AG10803 (cell line): ENCODE measurements around the gene HSPB1.

Experiments used
- DNase-seq: peaks from one replicate; pipeline ENCODE4 v3.0.0; 2010; ENCODE audit warnings: low read depth
- H3K4me3 ChIP-seq: 2 replicates; pipeline ENCODE4 v1.5.1; 2011; ENCODE audit warnings: mild to moderate bottlenecking, low read length, control low read depth
- CTCF ChIP-seq: conservative IDR thresholded peaks from 2 replicates; pipeline ENCODE4 v1.5.1; 2011; ENCODE audit warnings: mild to moderate bottlenecking, low read length, control low read depth, inconsistent platforms

HSPB1 gene

DNA sequence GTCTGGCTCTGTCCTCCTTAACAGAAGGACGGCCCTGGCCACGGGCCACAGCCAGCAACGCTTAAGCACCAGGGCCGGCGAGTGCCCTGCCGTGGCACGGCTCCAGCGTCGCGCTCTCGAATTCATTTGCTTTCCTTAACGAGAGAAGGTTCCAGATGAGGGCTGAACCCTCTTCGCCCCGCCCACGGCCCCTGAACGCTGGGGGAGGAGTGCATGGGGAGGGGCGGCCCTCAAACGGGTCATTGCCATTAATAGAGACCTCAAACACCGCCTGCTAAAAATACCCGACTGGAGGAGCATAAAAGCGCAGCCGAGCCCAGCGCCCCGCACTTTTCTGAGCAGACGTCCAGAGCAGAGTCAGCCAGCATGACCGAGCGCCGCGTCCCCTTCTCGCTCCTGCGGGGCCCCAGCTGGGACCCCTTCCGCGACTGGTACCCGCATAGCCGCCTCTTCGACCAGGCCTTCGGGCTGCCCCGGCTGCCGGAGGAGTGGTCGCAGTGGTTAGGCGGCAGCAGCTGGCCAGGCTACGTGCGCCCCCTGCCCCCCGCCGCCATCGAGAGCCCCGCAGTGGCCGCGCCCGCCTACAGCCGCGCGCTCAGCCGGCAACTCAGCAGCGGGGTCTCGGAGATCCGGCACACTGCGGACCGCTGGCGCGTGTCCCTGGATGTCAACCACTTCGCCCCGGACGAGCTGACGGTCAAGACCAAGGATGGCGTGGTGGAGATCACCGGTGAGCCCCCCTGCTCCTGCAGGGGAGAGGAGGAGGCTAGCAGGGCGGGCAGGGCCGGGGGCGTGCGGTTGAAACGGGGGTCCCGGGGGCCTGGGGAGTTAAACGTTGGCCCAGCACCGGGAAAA lies at the start of gene HSPB1:
TSS of gene HSPB1 (plus strand) at position 327 of the 855 bp plus-strand sequence. CDS start at position 367, 40 bp downstream.
- DNase-seq = peak; percentile 90
- peak within 1 kb of the TSS; percentile 91 for H3K4me3 ChIP-seq
- no peak for TF ChIP-seq CTCF

DNA sequence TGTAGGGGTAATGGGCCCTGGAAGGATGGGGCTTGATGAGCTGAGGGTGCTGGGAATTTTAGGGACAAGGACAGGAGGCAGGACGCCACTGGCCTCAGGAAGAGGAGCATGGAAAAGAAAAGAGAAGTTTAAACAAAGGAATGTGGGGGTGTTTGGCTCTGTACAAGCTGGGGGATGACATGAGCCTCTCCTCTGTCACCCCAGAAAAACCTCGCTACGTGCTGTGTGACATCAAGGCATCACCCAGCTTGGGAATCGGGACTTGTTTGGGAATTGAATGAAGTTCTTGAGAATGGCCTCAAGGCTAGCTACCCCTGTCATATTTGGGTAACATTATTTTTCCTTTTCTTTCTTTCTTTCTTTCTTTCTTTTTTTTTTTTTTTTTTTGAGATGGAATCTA lies 47.7 kb upstream of the HSPB1 start:
- TF ChIP-seq CTCF = no peak
- no peak overlapping the region for H3K4me3 ChIP-seq
- DNase-seq = no peak

GRCh38 chr7:76257973-76258372 lies 44.5 kb upstream of the HSPB1 start:
- no peak overlapping the region for H3K4me3 ChIP-seq
- DNase-seq = no peak
- no peak for TF ChIP-seq CTCF

DNA sequence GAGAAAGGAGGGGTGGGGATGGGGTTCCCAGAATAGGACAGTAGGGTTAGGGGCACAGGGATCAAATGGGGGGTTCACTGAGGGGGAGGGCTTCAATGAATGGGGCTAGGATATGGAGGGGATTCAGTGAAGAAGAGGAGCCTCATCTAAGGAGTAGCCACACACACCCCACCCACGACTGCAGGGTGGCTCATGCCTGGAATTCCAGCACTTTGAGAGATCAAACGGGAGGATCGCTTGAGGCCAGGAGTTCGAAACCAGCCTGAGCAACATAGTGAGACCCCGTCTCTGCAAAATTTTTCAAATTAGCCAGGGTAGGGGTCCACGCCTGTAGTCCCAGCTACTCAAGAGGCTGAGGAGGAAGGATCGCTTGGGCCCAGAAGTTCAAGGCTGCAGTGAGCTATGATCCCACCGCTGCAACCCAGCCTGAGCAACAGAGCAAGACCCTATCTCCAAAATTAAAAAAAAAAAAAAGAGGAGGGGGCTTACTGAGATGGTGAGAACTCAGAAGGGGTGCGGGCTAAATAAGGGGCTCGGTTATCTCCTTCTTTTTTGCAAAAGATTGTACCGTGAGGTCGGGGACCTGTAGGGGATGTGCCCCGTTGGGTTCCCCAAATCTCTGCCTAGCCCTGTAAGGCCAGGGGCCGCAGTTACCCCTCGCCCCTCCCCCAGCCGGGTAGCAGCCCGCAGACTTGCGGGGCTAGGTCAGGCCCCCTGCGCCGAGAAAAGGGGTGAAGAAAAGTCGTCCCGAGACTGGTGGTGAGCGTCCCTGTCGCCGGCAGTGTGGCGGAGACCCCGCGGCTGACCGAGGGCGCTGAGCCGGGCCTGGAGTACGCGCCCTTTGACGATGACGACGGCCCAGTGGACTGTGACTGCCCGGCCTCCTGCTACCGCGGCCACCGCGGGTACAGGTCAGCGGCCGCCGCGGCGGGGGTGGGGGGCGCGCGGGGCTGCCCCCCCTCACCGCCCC lies 43.1 kb upstream of the HSPB1 start:
- no peak for TF ChIP-seq CTCF
- no peak overlapping the region for H3K4me3 ChIP-seq
- DNase-seq = no peak

DNA sequence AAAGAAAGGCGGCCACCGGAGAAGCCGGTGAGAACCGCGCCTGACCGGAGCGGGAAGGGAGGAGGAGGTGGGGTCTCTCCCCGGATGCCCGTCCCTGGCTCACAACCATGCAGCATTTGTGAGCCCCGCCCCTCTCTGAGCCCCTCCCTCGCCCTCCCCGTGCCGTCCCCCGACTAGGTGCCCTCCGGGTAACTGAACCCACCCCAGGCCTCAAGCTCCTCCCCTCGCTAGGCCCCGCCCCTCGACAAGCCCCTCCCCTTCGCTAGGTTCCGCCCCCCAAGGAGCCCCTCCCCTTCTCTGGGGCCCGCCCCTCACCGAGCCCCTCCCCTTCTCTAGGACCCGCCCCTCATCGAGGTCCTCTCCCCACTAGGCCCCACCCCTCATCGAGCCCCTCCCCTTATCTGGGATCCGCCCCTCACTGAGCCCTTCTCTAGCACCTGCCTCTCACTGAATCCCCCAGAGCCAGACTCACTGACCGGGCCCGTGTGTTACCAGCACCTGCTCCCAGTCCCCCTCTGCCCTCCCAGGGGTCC lies 42.2 kb upstream of the HSPB1 start:
- H3K4me3 ChIP-seq = no peak overlapping the region; the same call in 1 of the 2 replicates
- no peak for TF ChIP-seq CTCF
- DNase-seq = no peak

GRCh38 chr7:76261329-76261728 lies 41.1 kb upstream of the HSPB1 start:
- TF ChIP-seq CTCF = no peak
- no peak for DNase-seq
- no peak overlapping the region for H3K4me3 ChIP-seq
